ENCODE data around the gene ABCC3.
A peak's percentile ranks its signal among the peaks of the same experiment; 100 is the strongest.

Gene ABCC3

GRCh38 chr17:50613007-50613992, 21.4 kb upstream of the ABCC3 start:
- TF ChIP-seq GATA3 (IDR thresholded peaks at IDR 0.05; ENCODE audit: low read depth, low read length) = no peak

DNA sequence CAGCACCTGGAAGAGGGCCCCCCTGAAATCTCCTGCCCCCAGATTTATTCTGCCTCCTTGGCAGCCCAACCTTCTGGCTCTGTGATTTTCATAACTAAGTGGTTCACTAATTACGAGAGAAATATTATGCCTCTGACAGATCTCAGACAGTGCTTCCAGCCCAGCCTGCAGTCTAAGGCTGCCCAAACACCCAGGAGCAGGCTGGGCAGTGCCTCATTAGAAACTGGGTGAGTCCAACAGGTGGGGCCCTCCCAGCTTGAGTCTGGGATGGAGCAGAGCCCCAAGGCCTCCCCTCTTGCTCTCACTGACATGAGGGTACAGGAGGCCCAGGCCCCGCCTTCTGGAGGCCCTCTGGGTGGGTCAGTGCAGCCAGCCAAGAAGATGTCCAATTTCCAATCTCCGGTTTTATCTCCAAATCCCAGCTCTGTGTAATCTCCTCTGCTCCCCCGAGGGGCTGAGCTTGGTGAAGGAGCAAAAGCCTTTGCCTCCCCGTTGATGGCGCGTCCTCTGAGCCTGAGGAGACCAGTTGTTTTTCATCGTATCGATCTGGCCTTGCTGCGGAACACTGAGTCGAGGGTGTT, 20.1 kb upstream of the ABCC3 start:
- TF ChIP-seq GATA3 (IDR thresholded peaks at IDR 0.05; ENCODE audit: low read depth, low read length) (no peak), GATA2 (IDR thresholded peaks at IDR 0.05; ENCODE audit: low read depth, low read length) (peak; percentile 82)

DNA sequence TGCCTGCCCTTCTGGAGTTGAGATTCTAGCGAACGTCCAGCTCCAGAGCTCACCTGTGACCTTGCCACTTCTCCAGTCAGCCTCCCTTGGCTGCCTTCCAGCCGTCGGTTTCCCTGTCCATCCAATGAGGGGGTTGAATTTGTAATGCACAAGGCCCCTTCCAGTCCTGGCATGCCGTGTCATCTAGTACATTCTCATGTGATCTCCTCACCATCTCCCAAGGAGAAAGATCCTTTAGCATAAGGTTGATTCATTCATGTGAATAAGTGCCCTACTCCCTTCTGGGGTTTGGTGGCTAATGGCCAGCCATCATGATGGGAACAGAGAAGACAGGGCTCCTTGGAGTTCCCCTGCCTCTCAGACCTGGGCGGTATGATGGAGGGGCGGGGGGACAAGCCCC, 18.9 kb upstream of the ABCC3 start:
- TF ChIP-seq GATA2 (IDR thresholded peaks at IDR 0.05; ENCODE audit: low read depth, low read length) (no peak), GATA3 (IDR thresholded peaks at IDR 0.05; ENCODE audit: low read depth, low read length) (no peak)

GRCh38 chr17:50618300-50618699, 16.4 kb upstream of the ABCC3 start:
- TF ChIP-seq GATA3 (IDR thresholded peaks at IDR 0.05; ENCODE audit: low read depth, low read length) (no peak), GATA2 (IDR thresholded peaks at IDR 0.05; ENCODE audit: low read depth, low read length) (no peak)

GRCh38 chr17:50618941-50619340, 15.7 kb upstream of the ABCC3 start:
- TF ChIP-seq GATA3 (IDR thresholded peaks at IDR 0.05; ENCODE audit: low read depth, low read length) = no peak
- TF ChIP-seq GATA2 (IDR thresholded peaks at IDR 0.05; ENCODE audit: low read depth, low read length) = no peak

- TF ChIP-seq GATA2 (IDR thresholded peaks at IDR 0.05; ENCODE audit: low read depth, low read length) (no peak), GATA3 (IDR thresholded peaks at IDR 0.05; ENCODE audit: low read depth, low read length) (no peak)
These were observed 15.2 kb upstream of the ABCC3 start for GRCh38 chr17:50619489-50619888.

- TF ChIP-seq GATA3 (IDR thresholded peaks at IDR 0.05; ENCODE audit: low read depth, low read length) (no peak), GATA2 (IDR thresholded peaks at IDR 0.05; ENCODE audit: low read depth, low read length) (no peak)
These were observed 14.4 kb upstream of the ABCC3 start for GRCh38 chr17:50620237-50620636.

DNA sequence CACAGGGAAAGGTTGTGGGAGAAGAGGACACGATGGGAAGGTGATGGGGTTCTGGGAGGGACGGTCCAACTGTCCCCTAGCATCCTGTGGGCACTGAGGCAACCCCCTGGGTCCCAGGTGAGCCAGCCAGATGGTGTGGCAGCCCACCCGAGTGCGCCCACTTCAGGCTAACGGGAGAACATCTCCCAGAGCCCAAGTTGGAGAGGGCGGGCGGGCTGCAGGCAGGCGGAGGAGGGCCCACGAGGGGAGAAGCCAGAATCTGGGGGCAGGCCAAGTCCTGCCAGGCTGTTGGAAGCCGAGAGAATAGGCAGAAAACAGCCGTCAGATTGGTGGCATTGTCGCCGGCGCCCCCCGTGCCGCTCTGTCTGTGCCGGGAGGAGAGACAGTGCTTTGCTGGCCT, 13.8 kb upstream of the ABCC3 start:
- TF ChIP-seq GATA2 (IDR thresholded peaks at IDR 0.05; ENCODE audit: low read depth, low read length) = no peak
- TF ChIP-seq GATA3 (IDR thresholded peaks at IDR 0.05; ENCODE audit: low read depth, low read length) = no peak

- TF ChIP-seq GATA2 (IDR thresholded peaks at IDR 0.05; ENCODE audit: low read depth, low read length) = no peak
- TF ChIP-seq GATA3 (IDR thresholded peaks at IDR 0.05; ENCODE audit: low read depth, low read length) = no peak
These were observed 13.1 kb upstream of the ABCC3 start for GRCh38 chr17:50621574-50622031.

- TF ChIP-seq GATA2 (IDR thresholded peaks at IDR 0.05; ENCODE audit: low read depth, low read length) = no peak
- no peak for TF ChIP-seq GATA3 (IDR thresholded peaks at IDR 0.05; ENCODE audit: low read depth, low read length)
These were observed 10.3 kb upstream of the ABCC3 start for GRCh38 chr17:50624321-50624934.

GRCh38 chr17:50625032-50625871, 9.4 kb upstream of the ABCC3 start:
- no peak for TF ChIP-seq GATA3 (IDR thresholded peaks at IDR 0.05; ENCODE audit: low read depth, low read length)
- TF ChIP-seq GATA2 (IDR thresholded peaks at IDR 0.05; ENCODE audit: low read depth, low read length) = no peak

GRCh38 chr17:50626037-50626574, 8.6 kb upstream of the ABCC3 start:
- no peak for TF ChIP-seq GATA3 (IDR thresholded peaks at IDR 0.05; ENCODE audit: low read depth, low read length)
- TF ChIP-seq GATA2 (IDR thresholded peaks at IDR 0.05; ENCODE audit: low read depth, low read length) = no peak

DNA sequence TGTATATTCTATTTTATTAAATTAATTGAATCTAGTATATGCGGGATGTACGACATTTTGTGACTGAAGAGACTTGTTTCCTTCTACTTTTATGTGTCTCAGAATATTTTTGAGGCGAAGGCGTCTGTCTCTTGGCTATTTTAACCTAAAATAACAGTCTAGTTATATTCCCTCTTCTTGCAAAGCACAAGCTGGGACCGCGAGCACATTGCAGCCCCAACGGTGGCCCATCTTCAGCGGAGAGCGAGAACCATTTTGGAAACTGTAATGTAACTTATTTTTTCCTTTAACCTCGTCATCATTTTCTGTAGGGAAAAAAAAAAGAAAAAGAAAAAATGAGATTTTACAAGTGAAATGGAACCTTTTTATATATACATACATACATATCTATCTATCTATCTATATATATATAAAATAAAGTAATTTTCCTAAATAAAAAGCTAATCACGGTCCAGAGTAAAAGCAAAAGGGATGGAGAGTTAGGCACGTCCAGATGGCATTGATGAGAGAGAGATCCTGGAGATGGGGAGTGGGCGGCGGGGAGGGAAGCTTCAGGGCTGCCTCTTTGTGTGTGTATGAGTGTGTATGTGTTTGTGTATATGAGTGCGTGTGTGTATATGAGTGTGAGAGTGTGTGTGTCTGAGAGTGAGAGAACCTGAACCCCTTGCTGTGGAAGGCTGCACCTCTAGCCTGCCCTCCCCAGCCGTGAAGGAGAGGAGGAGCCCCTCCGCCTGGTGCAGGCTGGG, 7.5 kb upstream of the ABCC3 start:
- TF ChIP-seq GATA3 (IDR thresholded peaks at IDR 0.05; ENCODE audit: low read depth, low read length) (no peak), GATA2 (IDR thresholded peaks at IDR 0.05; ENCODE audit: low read depth, low read length) (peak; percentile 58; the same call in 1 of the 2 replicates)
